H7 (cell line): ENCODE measurements around the gene OXER1. TPM values are rescaled to one million over a fixed set of nuclear protein-coding genes. Genes with fewer than 3 reads are reported as not detected.

Experiments used
- DNase-seq: peaks from one replicate; pipeline ENCODE4 v3.0.0; 2012
- H3K27me3 ChIP-seq: 2 replicates; pipeline ENCODE4 v1.6.0; 2011; ENCODE audit warnings: mild to moderate bottlenecking, low read length; ENCODE audit not compliant: control insufficient read depth, insufficient read depth
- H3K36me3 ChIP-seq: replicated peaks from 2 replicates; pipeline ENCODE4 v1.5.1; 2011; ENCODE audit warnings: low read length; ENCODE audit not compliant: control insufficient read depth, insufficient read depth
- H3K4me3 ChIP-seq: 2 replicates; pipeline ENCODE4 v1.5.1; 2011; ENCODE audit warnings: low read depth, mild to moderate bottlenecking, control low read depth, low read length, moderate library complexity; ENCODE audit not compliant: insufficient read depth
- total RNA-seq: library from RNA; depleted of rRNA; stranded (reverse); fragments of >200 nt; shearing (Covaris generic); gene quantifications from 2 replicates; pipeline ENCODE4 v1.2.3, GENCODE V29; 2014

OXER1 gene
- total RNA-seq, 1 experiment from 2014 or later: 0.69 TPM

- Histone ChIP-seq H3K4me3 (no peak overlapping the region), H3K27me3 (no peaks in the 10 kb centered on the region), H3K36me3 (peaks cover 1% of the 10 kb centered on the region; the same call in 1 of the 2 replicates)
- DNase-seq: peak; percentile 31
Measured at GRCh38 chr2:42755191-42755880, 8.6 kb downstream of the OXER1 start.

- peaks cover 1% of the 10 kb centered on the region; the same call in 1 of the 2 replicates for H3K36me3 ChIP-seq
- no peak overlapping the region for H3K4me3 ChIP-seq
- H3K27me3 ChIP-seq: no peaks in the 10 kb centered on the region
- DNase-seq: no peak
Measured at GRCh38 chr2:42754776-42755140, 9.2 kb downstream of the OXER1 start.

GRCh38 chr2:42754021-42754775 lies 9.7 kb downstream of the OXER1 start:
- DNase-seq: peak; percentile 26
- Histone ChIP-seq H3K4me3 (no peak overlapping the region), H3K36me3 (peaks cover 1% of the 10 kb centered on the region; the same call in 1 of the 2 replicates), H3K27me3 (no peaks in the 10 kb centered on the region)

GRCh38 chr2:42752816-42753813 lies 10.8 kb downstream of the OXER1 start:
- no peak overlapping the region for H3K4me3 ChIP-seq
- H3K27me3 ChIP-seq: no peaks in the 10 kb centered on the region
- peaks cover 1% of the 10 kb centered on the region; the same call in 1 of the 2 replicates for H3K36me3 ChIP-seq
- no peak for DNase-seq

GRCh38 chr2:42752314-42752713 lies 11.6 kb downstream of the OXER1 start:
- Histone ChIP-seq H3K27me3 (no peaks in the 10 kb centered on the region), H3K36me3 (peaks cover 1% of the 10 kb centered on the region; the same call in 1 of the 2 replicates), H3K4me3 (no peak overlapping the region)
- no peak for DNase-seq

- Histone ChIP-seq H3K27me3 (no peaks in the 10 kb centered on the region), H3K36me3 (peaks cover 1% of the 10 kb centered on the region; the same call in 1 of the 2 replicates), H3K4me3 (no peak overlapping the region)
- DNase-seq: no peak
Measured at GRCh38 chr2:42748840-42749239, 15.1 kb downstream of the OXER1 start.

- Histone ChIP-seq H3K4me3 (no peak overlapping the region), H3K36me3 (peaks cover 1% of the 10 kb centered on the region), H3K27me3 (no peaks in the 10 kb centered on the region)
- no peak for DNase-seq
Measured at GRCh38 chr2:42747422-42747821, 16.5 kb downstream of the OXER1 start.

GRCh38 chr2:42744545-42745082 lies 19.3 kb downstream of the OXER1 start:
- Histone ChIP-seq H3K4me3 (no peak overlapping the region), H3K27me3 (no peaks in the 10 kb centered on the region), H3K36me3 (peaks cover 1% of the 10 kb centered on the region)
- no peak for DNase-seq

- Histone ChIP-seq H3K36me3 (peaks cover 1% of the 10 kb centered on the region), H3K27me3 (no peaks in the 10 kb centered on the region), H3K4me3 (no peak overlapping the region)
- no peak for DNase-seq
Measured at GRCh38 chr2:42743659-42743990, 20.3 kb downstream of the OXER1 start.

GRCh38 chr2:42742740-42743658 lies 20.9 kb downstream of the OXER1 start:
- no peak for DNase-seq
- Histone ChIP-seq H3K36me3 (peaks cover 1% of the 10 kb centered on the region), H3K27me3 (no peaks in the 10 kb centered on the region), H3K4me3 (no peak overlapping the region)

- no peak overlapping the region for H3K4me3 ChIP-seq
- peaks cover 3% of the 10 kb centered on the region for H3K36me3 ChIP-seq
Measured at GRCh38 chr2:42741140-42741539, 22.8 kb downstream of the OXER1 start.

GRCh38 chr2:42736598-42737322 lies 27.2 kb downstream of the OXER1 start:
- no peak overlapping the region for H3K4me3 ChIP-seq
- H3K36me3 ChIP-seq: peaks cover 2% of the 10 kb centered on the region
- H3K27me3 ChIP-seq: no peaks in the 10 kb centered on the region
- no peak for DNase-seq

More at GRCh38 chr2:42741140-42741539, 22.8 kb downstream of the OXER1 start:
- no peak for DNase-seq
- H3K27me3 ChIP-seq: no peaks in the 10 kb centered on the region

- Histone ChIP-seq H3K36me3 (peaks cover 2% of the 10 kb centered on the region; the same call in 1 of the 2 replicates), H3K27me3 (no peaks in the 10 kb centered on the region), H3K4me3 (no peak overlapping the region)
- DNase-seq: no peak
Measured at GRCh38 chr2:42733852-42734251, 30.1 kb downstream of the OXER1 start.
